ENCODE measurements around the gene MAFB. TPM values are rescaled to one million over a fixed set of nuclear protein-coding genes. Genes with fewer than 3 reads are reported as not detected.

The MAFB gene
- polyA plus RNA-seq, 3 donors = 9.7 to 45.9 (median 20.9) TPM

GRCh38 chr20:40706977-40707582 is 18.0 kb upstream of the MAFB start:
- WGBS, 3 donors = 38 to 88% (median 83%) methylated on average over 3 of the region's 3 CpGs
- H3K27ac ChIP-seq (ENCODE audit: low read depth, low read length) = no peak overlapping the region

DNA sequence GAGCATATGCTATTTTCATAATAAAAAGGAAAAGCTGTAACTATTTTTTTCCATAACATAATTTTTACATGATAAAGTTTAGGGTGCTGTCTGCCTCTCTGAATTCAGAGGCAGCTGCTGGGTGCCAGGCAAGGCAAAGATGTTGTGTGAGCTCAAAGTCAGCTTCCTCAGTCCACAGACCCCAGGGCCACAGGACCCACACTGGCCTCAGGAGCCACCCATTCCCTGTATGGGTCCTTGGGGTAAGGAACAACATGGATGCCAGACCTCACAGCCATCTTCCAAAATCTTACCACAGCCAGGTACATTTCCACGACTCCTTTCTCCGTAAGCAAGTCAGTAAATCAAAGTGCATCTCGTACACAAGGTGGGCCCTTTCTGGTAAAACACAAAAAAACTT is 16.4 kb upstream of the MAFB start:
- 85 to 96% (median 89%) methylated on average over 3 of the region's 3 CpGs for WGBS, 3 donors
- H3K27ac ChIP-seq (ENCODE audit: low read depth, low read length) = no peak overlapping the region

GRCh38 chr20:40704828-40705227 is 15.8 kb upstream of the MAFB start:
- WGBS, 3 donors = 54 to 67% (median 55%) methylated on average over 4 of the region's 4 CpGs
- no peak overlapping the region for H3K27ac ChIP-seq (ENCODE audit: low read depth, low read length)

GRCh38 chr20:40703975-40704530 is 15.0 kb upstream of the MAFB start:
- no peak overlapping the region for H3K27ac ChIP-seq (ENCODE audit: low read depth, low read length)
- WGBS, 3 donors = 55 to 68% (median 57%) methylated on average over 8 of the region's 8 CpGs

GRCh38 chr20:40702504-40702903 is 13.5 kb upstream of the MAFB start:
- H3K27ac ChIP-seq (ENCODE audit: low read depth, low read length) = no peak overlapping the region
- WGBS, 3 donors = 73 to 82% (median 78%) methylated on average over 4 of the region's 4 CpGs

- H3K27ac ChIP-seq (ENCODE audit: low read depth, low read length) = no peak overlapping the region
Measured at GRCh38 chr20:40698744-40699143, 9.7 kb upstream of the MAFB start.

GRCh38 chr20:40698281-40698680 is 9.2 kb upstream of the MAFB start:
- H3K27ac ChIP-seq (ENCODE audit: low read depth, low read length) = no peak overlapping the region
- WGBS, 3 donors = 86 to 93% (median 92%) methylated on average over 1 of the region's 1 CpG

DNA sequence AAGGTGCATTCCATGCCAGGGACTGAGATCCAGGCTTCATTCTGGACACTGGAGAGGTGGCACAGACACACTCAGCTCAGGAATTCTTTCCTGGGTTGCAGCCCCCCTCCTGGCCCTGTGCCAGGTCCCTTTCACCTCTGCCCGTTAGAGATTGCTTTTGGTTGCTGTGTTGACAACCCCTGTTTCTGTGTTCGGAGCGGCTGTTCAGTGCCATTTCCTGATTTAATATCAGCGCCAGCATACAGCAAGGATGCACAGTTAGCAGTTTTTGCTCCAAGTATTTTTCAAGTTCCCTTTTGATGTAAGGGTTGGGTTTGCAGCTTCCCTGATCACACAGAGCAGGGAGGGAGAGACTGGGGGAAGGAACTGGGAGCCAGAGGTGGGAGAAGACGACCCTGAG is 8.5 kb upstream of the MAFB start:
- WGBS, 3 donors = 14 to 37% (median 16%) methylated on average over 5 of the region's 5 CpGs
- H3K27ac ChIP-seq (ENCODE audit: low read depth, low read length) = no peak overlapping the region

GRCh38 chr20:40695214-40695613 is 6.2 kb upstream of the MAFB start:
- H3K27ac ChIP-seq (ENCODE audit: low read depth, low read length) = no peak overlapping the region

DNA sequence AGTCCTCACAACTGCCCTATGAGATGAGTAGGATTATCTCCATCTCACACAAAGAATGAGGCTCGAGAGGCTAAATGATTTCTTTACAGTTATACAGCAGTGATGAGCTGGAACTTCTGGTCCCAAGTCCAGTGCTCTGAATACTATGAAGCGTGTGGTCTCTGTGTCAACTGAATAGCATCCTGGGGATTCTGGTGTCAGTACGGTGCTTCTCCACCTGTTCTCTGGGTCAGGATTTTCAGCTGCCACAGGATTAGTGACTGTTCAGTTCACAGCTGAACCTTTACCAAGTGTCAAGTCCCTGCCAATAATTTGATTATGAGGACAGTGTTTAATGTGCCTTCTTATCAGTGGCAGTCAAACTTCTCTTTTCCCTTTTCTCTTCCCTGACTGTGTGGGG is 5.2 kb upstream of the MAFB start:
- 68 to 91% (median 83%) methylated on average over 3 of the region's 3 CpGs for WGBS, 3 donors
- no peak overlapping the region for H3K27ac ChIP-seq (ENCODE audit: low read depth, low read length)

DNA sequence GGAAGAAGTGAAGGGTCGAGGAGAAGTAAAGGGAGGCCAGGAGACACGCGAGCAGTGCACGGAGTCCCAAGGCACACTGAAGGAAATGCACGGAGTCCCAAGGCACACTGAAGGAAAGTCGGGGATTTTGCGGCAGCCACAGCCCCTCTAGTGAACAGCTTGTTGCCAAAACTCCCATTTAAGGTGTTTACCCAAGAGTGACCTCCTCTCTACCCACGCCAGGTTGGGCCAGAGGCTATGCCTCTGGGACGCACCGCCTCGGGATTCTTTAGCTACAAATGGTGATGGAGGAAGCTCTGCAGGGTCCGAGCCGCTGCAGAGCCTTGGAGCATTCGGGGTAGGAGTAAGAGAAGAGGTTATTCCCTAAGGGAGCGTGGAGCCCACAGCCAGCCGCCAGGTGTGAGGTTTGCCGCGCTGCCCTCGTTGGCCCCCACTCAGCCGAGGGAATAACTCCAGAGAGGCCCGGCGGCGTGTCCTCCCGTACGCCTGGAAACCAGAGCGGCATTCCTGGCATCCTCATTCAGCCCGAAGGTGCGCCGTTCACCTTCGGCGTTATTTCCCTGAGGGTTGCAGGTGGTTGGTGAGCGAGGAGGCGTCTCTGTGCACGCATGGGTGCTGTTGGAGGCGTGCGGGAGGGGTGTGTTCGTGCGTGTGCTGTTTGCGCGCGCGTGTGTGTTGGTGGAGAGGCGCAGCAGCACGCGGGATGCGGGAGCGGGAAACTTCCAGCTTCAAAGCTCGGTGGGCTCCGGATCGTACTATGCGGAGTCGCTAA is 3.4 kb upstream of the MAFB start:
- H3K27ac ChIP-seq (ENCODE audit: low read depth, low read length) = no peak overlapping the region
- WGBS, 3 donors = 14 to 31% (median 30%) methylated on average over 52 of the region's 52 CpGs

GRCh38 chr20:40691566-40692239 is 2.7 kb upstream of the MAFB start:
- WGBS, 3 donors = 28 to 45% (median 43%) methylated on average over 29 of the region's 29 CpGs
- H3K27ac ChIP-seq (ENCODE audit: low read depth, low read length) = no peak overlapping the region

- 15 to 36% (median 30%) methylated on average over 45 of the region's 45 CpGs for WGBS, 3 donors
- H3K27ac ChIP-seq (ENCODE audit: low read depth, low read length) = no peak overlapping the region
Measured at GRCh38 chr20:40690836-40691565, 2.0 kb upstream of the MAFB start.

DNA sequence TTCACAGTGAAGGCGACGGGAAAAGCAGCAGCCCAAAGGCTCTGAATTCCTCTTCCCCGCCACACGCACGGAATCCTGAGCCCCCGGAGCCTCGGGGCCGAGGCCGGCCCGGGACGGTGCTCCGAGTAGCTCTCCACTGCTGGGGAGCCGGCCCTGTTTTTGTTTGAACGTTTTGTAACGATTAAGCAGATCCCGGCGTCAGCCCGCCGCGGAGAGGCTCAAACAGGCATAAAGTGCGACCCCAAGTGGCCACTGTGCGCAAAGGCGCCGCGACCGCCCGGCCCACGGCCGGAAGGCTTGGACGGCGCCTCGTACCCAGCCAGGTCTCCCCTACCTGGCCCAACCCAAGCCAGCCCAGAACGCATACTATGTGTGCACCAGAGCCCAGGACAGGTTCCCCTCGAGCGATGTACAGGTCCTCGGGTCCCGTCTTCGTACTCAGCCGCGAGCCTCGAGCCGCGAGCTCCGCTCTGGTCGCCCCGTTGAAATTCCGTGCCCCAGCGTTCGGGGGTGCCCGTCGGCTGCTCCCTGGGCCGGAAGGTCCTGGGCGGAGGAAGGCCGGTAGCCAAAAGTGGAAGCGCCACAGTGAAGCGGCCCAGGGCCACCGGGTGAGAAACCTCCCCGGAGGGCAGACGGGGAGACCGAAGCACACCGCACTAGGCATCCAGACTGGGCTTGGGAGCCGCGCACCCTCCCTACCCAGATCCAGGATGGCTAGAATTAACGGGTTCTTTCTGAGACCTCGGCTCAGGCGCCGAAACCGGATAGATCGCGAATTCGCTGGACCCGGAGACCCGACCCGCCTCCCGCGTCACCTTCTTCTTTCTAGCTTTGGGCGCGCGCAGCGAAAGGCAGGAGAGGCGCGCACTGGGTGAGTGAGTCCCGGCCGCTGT is 1.2 kb upstream of the MAFB start:
- H3K27ac ChIP-seq (ENCODE audit: low read depth, low read length) = no peak overlapping the region
- WGBS, 3 donors = 4 to 8% (median 4%) methylated on average over 78 to 84 of the region's 84 CpGs

GRCh38 chr20:40688129-40689099 is 622 bp downstream of the MAFB start:
- 2 to 4% (median 3%) methylated on average over 101 to 120 of the region's 120 CpGs for WGBS, 3 donors
- H3K27ac ChIP-seq (ENCODE audit: low read depth, low read length) = no peak overlapping the region

DNA sequence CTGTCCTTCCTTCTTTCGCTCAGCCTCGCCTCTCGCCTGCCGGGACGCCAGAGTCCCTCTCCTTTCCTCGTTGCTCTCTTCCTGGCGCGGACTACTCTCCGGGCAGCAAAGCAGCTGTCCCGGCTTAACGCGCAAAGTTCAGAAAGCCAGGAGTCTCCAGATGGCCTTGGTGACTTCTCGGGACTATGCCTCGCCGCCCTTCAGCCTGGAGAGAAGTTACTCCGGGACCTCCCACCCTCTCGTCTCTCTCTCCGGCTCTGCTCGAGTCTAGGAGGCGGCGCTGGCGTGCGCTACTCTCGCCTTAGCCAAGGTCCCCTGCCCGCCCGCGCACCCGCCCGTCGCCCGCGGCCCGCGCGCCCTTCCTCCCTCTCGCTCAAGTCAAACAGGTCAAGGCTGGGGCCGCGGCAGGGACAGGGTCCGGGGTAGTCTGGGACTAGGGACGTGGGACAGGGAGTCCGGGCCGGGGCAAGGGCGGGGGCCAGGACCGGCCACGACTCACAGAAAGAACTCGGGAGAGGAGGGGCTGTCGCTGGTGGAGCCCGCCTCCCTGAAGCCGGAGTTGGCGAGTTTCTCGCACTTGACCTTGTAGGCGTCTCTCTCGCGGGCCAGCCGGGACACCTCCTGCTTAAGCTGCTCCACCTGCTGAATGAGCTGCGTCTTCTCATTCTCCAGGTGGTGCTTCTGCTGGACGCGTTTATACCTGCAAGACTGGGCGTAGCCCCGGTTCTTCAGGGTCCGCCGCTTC is 1.5 kb downstream of the MAFB start:
- H3K27ac ChIP-seq (ENCODE audit: low read depth, low read length) = no peak overlapping the region
- WGBS, 3 donors = 1 to 3% (median 1%) methylated on average over 49 to 62 of the region's 62 CpGs

All from adipose tissue (tissue), 3 donors.